GM21367 (cell line): ENCODE results near the gene PLXNB1.

ENCODE experiments used
- ATAC-seq: cut with Tn5 transposase; IDR thresholded peaks from one replicate; pipeline ENCODE4 v1.9.1; 2021; ENCODE audit not compliant: unreplicated experiment

Gene PLXNB1

DNA sequence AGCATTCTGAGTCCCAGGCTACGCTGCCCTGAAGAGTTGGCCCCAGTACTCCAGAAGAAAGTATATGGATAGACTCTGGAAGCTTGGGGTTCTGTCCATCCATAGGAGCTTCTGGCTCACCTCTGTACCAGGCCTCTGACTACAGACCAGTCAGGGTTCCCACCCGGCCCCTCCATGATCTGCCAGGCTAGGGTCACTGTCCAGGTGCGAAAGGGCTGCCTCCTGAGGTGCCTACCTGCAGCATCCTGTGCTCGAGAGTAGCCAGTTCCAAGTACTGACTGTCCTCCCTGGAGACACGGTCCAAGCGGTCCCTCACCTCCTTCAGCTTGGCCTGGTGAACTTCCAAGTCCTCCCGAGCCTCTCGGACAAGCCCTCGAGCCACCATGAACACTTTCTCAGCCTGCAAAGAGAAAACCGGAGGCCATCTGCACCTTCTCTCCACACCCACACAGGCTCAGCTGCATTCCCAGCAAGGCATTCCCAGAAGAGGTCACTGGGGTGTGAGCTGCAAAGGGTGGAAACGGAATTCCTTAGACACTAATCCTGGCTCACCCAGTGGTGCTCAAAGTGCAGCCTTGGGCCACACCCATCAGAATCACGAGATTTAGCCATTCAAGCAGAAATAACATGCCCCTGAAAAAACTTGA, 3.7 kb upstream of the PLXNB1 start:
- ATAC-seq = no peak

- ATAC-seq = no peak
These were observed 2.8 kb upstream of the PLXNB1 start for GRCh38 chr3:48432411-48433371.

DNA sequence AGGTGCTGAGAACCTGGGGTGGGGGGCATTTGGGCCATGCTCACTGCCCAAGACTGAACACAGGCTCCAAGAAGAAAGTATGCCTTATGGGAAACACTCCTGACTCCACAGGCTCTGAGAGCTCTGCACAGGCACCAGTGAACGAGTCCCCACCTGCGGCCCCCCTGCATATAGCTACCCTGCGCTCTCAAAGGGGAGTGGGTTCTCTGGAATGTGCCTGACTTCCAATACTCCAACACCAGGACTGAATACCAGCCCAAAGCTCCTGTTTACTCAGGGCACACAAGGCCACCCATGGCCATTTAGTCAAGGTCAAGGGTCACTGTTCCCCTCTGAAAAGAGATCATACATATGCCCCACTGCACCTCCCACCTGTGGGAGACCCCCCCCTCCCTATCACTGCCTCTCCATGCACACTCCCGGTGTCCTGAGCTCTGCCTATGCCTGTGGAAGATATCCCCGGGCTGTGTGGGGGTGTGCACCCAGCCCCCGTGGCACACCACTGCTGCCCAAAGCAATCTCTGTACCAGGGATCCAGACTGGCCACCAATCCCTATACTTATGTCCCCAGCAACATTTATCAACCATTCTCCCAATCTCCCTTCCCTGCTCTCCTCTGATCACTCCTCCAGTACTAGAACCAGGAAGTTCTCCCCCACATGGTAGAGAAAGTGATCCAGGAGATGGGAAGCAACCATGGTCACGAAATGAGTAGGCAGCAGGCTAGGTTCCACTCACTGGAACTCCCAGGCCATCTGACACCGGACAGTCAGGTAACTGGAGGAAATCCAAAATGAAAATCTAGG, 1.5 kb upstream of the PLXNB1 start:
- ATAC-seq = no peak

DNA sequence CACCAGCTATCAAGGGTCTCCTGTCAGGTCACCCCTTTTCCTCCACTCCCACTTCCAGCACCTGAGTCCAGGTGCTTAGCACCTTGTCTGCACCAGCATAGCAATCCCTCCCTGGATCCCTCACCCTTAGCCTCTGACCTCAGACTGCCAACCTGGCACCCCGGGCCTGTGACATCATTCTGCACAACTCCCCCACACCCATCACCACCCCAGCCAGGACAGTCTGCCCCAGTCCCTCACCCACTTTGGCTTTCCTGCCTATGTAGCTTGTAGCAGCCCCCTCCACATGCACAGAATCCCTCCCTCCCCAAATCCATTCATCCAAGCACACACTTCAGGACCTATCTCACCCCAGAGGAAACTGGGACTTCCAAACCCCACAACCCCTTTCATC, 819 bp upstream of the PLXNB1 start:
- no peak for ATAC-seq

GRCh38 chr3:48429317-48429959, 448 bp downstream of the PLXNB1 start:
- ATAC-seq = no peak

GRCh38 chr3:48428572-48429316, 1.1 kb downstream of the PLXNB1 start:
- no peak for ATAC-seq

- ATAC-seq = no peak
These were observed 1.8 kb downstream of the PLXNB1 start for GRCh38 chr3:48428088-48428571.

- no peak for ATAC-seq
These were observed 2.3 kb downstream of the PLXNB1 start for GRCh38 chr3:48427630-48427962.

DNA sequence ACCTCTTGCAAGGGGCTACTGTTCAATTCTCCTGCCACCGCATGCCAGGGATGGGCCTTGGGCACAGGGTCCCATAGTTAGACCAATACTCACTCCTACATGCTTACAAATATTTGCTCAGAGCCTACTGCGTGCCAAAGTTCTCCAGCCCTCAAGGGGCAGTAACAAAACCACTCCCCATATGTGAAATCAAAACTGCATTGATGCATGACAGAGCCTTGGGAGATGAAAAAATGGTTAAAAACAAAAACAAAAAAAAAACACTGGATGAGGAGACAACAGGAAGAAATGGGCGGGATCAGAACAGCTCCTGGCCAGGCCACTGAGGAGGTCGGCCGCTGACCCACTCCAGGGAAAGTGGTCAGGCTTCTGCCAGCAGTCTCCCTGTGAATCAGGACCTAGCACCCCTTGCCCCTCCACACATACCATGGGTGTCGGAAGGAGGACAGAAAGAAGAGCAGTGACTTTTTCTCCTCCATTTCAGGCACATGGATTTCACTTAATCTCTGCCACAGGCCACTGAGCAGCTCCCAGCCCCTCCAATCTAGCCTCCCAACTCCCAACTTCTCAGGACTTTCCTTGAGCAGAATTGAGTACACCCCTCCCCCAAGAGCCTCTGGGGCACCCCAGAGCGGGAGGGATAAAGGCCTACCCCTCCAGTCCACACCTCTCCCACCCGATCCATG, 2.8 kb downstream of the PLXNB1 start:
- no peak for ATAC-seq

GRCh38 chr3:48426401-48426909, 3.4 kb downstream of the PLXNB1 start:
- ATAC-seq = no peak

GRCh38 chr3:48425281-48425812, 4.5 kb downstream of the PLXNB1 start:
- no peak for ATAC-seq

DNA sequence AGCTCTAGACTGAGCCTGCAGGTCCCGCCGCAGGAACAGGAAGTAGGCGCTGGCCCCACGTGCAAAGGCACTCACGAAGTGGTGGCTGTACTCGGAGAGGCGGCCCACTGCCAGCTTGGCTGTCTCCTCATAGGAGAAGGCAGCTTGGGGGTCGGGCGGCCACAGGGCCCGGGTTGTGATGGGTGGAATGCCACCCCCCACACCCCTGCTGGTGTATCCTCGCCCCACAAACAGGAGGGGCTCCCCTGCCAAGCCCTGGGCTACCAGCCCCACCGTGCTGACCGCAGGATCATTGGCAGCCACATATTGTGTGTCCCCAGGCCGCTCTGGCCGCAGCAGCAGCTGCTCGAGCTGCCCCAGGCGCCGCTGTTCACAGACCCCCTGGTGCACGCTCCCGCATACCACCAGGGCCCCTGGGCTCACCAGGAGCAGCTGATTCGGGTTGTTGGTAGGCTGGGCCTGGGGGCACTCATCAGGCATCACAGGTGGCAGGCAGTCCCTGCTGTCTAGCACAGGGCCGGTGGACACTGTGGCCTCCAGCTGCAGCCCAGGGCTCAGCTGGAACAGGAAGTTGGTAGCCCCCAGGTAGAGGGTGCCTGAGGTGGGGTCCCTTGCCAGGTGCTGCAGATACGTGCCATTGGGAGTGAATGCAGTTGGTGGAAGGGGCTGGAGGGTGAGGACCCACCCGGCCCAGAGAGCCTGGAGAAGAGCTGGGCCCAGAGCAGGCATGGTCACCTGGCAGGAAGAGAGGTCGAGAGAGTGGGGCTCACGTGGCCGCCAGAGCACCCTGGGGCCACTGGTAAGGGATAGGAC, 5.8 kb downstream of the PLXNB1 start:
- no peak for ATAC-seq

DNA sequence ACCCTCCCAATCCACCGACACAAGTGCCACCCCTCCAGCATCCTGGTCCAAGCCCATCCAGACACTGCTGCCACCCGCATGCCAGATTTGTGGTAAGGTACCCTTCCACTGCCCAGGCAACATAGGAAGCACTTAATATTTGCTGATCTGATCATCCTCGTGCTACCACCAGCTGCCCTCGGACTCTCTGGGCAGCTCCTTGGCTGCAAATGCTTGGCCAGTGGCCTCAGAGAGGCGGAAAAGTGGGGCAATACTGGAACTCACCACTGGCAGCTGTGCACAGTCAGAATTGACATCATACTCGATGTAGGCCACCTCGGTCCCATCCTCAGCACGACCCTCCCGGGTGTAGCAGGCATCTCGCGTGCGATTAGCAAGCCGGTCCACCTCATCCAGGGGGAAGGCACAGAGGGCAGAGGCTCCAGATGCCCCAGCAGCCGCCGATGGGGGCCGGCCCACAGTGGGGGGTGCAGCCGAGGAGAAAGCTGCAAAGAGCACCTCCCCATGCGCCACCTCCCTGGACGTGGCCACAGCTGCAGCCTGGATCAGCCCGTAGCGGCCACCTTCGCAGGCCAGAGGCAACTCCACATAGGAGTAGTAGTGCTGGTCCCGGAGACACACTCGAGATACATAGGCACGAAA, 6.5 kb downstream of the PLXNB1 start:
- no peak for ATAC-seq

DNA sequence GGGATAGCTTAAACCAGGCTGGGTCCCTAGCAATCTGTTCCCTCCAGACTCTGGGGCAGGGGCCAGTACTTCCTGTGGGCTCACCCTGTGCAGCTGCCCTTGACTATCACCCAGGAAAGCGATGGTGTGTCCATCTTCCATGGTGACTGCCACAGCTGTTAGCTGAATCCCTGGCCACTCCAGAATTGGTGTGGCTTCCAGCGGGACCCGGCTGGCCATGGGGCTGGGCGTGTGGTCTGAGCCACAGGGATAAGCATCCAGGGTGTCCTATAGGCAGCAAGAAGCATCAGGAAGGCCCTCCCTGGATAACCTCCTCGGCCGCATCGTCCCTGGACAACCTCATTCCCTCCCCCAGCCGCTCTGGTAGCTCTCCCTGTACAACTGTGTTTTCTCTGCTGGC, 7.2 kb downstream of the PLXNB1 start:
- ATAC-seq = no peak

DNA sequence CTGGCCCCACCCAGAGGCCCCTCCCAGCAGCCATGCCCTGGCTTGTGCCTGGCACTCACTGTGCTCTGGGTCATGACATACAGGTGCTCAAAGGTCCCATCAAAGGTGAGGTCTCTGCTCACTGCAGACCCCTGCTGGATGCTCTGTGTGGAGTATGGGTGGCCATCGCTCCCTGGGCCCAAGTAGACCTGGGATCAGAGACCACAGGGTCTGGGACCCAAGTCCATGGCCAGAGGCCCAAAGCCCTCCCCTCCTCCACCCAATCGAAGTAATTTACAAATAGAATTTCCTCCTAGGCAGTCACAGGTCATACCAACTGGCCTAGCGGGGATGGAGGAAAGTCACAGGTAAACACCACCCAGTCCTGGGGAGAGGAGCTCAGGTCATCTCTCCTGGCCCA, 7.6 kb downstream of the PLXNB1 start:
- ATAC-seq = no peak

DNA sequence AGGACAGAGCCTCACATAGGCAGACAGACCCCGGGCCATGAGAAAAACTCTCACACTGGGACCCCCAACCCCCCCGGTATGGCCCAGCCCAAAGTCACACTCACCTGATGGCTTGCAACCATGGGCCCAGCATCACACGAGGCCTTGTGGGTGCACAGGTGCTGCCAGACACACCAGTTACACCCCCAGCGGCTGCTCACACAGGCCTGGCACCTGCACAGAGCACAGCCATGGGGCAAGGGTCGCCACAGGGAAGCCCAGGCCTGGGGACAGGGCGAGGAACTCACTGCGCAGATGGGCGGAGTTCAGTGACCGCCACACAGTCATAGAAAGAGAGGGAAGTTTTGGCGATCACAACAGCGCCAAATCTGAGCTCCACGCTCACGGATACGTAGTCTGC, 9.3 kb downstream of the PLXNB1 start:
- no peak for ATAC-seq

- ATAC-seq = no peak
These were observed 10.3 kb downstream of the PLXNB1 start for GRCh38 chr3:48419597-48419996.

DNA sequence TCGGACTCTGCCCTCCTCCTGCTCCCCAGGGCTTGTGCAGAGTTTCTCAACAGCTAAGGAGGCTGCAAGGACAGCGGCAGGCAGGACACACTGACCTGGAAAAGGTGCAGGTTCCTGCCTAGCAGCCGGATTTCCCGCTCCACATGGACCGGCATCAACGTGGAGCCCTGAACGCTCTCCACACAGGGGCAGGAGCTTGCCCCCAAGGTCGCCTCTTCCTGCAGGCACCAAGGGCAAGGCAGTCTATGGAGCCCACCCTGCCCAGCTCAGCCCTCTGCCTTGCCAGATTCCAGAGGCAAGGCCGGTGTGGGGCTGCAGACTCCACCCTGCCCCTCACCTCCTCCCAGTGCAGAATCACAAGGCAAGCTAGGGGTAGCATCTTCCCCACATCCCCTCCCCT, 10.7 kb downstream of the PLXNB1 start:
- no peak for ATAC-seq
